Esophagus muscularis mucosa (tissue), 4 donors: ENCODE measurements around the gene NT5C.

Experiments
- CTCF ChIP-seq, 3 experiments: fragments of 200-600 bp in 2 of 3; fragments of 450-650 bp in 1 of 3; sonication (generic) in 2 of 3; IDR thresholded peaks; one replicate each; pipeline ENCODE4 v1.5.1; 2017 to 2019; ENCODE audit warnings: antibody characterized with exemption in 3 of 3, mild to moderate bottlenecking in 2 of 3, moderate library complexity in 1 of 3
- EP300 ChIP-seq: sonication (generic); formaldehyde crosslinking; IDR thresholded peaks from one replicate; pipeline ENCODE4 v1.6.1; 2017; ENCODE audit warnings: antibody characterized with exemption
- POLR2A ChIP-seq: fragments of 450-650 bp; IDR thresholded peaks from one replicate; pipeline ENCODE4 v1.6.1; 2017; ENCODE audit warnings: antibody characterized with exemption, moderate library complexity, mild to moderate bottlenecking, low read depth
- POLR2AphosphoS5 ChIP-seq, 2 donors: sonication (generic); formaldehyde crosslinking; IDR thresholded peaks; one replicate each; pipeline ENCODE4 v1.6.1; 2017; ENCODE audit warnings: antibody characterized with exemption in 2 of 2

- TF ChIP-seq CTCF (IDR thresholded peaks at IDR 0.05) = no peak
- TF ChIP-seq EP300 = no peak
- TF ChIP-seq POLR2A = no peak
- no peak for TF ChIP-seq POLR2AphosphoS5 (IDR thresholded peaks at IDR 0.05)
Observed at GRCh38 chr17:75151930-75152329, 20.4 kb upstream of the NT5C start.
